Measurements from ENCODE around the gene CNNM3.
"Not testable (repeated sequence)": the region's sequence is repeated elsewhere in the genome, so short reads cannot be mapped to it uniquely, and the experiment has no call there.

The CNNM3 gene

DNA sequence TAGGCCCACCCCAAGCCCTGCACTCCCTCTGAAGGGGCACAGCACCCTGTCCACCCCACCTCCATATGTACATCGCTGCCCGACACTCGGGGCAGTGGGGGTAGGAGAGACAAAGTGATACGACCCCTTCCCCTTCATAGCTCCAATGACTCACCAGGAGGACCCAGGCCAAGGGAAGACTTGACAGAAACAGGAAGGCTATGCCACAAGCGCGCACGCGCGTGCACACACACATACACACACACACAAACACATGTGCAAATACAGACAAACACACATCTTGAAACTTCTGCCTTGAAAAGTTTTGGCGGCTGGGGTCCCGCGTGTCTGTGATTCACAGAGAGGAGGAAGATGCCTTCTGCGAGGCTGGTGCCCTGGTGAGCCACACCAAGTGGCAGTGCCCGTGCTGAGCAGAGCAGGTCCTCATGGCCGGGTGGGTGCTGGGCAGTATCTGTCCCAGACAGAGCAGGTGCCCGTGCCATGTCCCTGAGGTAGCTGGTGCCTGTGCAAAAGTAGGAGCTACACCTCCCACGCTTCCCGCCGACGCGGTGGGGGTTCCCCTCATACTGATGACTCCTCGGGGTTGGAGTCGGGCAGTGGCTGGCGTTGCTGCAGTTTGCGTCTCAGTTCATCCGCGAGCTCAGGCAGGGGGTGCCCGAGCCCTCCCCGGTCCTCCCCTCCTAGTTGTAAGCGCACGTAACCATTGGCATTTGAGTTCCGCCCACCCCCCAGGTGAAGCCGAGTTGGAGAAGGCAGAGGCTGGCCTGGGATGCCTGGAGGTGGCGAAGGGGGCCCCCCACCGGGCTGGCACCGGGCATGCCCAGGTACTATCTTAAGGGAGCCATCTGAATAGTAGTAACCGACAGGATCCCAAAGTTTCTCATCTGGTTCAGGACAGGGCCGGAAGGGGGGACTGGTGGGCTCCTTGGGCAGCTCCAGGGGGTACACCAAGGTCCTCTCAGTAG lies 44.3 kb downstream of the CNNM3 start:
- in situ Hi-C loops (cut with MboI; ENCODE audit: low sequenced_read_pairs): no loop called here

DNA sequence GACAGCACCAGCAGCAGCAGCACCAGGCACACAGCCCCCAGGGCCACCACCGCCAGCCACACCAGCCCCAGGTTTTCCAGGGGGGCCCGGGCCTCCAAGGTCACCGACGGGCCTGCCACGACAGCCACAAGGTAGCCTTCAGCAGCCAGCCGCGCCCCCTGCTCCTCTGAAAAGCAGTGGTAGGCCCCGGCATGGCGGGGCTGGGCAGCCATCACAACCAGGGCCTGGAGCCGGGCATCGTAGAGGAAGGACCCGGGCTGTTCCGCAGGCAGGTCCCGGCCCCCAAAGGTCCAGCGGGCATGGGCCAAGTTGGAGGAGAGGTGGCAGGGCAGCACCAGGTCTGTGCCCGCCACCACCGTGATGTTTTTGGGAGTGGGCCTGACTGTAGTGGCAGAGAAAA lies 45.0 kb downstream of the CNNM3 start:
- in situ Hi-C loops (cut with MboI; ENCODE audit: low sequenced_read_pairs): no loop called here

DNA sequence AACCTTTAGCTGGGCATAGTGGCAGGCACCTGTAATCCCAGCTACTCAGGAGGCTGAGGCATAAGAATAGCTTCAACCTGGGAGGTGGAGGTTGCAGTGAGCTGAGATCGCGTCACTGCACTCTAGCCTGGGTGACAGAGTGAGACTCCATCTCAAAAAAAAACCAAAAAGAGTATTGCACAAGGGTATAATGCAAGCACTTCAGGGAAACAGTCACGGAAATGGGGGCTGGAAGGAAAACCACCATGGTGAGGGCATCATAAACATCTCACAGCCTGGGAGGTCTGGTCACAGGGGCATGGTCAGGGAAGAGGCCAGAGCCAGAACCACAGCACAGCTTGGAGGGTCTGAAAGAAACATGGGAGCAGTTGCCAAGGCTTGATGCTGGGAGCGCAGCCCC lies 47.0 kb downstream of the CNNM3 start:
- in situ Hi-C loops (cut with MboI; ENCODE audit: low sequenced_read_pairs): not testable (repeated sequence)

DNA sequence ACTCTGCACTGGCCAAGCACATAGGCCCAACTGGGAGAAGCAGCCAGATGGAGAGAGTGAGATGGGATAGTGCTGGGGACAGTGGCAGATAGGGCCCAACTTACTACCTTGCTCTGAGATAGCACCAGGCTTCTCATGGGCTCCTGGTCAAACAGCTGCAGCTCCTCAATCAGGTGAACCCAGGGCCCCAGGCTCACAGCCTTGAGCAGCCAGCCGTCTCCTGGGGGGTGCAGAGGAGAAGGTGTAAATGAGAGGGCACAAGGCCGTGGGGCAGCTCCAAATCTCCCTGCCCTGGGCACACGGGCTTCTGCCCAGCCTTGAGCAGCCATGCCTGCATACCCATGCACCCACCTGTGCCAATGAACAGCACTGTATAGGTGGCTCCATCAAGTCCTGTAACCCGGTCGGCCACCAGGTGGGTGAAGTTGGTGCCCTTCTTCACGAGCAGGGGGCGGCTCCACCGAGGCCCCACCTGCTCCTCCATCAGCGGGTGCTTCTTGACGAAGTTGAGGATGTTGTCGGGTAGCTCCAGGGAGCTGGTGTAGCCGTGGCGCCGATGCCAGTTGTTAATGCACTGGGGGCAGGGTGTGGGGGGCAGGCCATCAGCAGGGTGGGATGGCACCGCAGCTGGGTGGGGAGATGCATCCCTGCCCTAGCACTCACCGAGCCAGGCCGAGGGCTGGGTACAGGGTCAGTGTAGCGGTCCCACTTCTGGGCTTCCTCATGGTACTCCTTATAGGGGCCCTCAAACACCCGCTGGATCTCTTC lies 47.7 kb downstream of the CNNM3 start:
- in situ Hi-C loops (cut with MboI; ENCODE audit: low sequenced_read_pairs): no loop called here

DNA sequence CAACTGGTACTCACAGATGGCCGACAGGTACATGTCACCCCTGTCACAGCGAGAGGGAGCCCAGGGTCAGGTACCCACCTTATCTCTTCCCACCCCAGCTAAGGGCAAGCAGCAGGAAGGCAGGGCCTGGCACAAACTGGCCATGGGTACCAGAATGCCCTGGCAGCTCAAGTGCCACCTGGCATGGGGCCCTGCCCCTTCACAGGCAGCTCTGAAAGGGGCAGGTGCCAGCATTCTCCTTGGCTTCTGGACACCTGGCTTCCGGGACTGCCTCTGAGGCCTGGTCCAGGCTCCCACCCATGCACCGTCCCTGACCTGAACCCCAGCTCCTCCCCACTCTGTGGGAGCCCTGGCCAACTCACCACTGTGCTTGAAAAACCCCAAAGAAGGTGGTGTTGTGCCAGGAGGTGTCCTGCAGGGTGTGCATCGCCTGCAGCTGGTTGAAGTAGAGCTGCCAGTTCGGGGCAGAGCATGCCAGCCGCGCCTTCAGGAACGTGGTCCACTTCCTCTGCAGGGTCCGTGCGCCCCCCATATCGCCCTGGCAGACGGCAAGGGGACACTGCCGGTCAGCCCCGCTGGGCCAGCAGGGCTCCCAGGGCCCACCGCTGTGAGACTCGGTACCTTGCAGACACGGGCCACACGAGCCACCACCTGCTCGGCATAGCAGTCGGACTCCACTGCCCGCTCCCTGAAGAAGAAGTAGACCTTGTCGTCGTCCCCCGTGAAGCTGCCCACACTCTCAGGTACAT lies 48.4 kb downstream of the CNNM3 start:
- in situ Hi-C loops (cut with MboI; ENCODE audit: low sequenced_read_pairs): no loop called here

DNA sequence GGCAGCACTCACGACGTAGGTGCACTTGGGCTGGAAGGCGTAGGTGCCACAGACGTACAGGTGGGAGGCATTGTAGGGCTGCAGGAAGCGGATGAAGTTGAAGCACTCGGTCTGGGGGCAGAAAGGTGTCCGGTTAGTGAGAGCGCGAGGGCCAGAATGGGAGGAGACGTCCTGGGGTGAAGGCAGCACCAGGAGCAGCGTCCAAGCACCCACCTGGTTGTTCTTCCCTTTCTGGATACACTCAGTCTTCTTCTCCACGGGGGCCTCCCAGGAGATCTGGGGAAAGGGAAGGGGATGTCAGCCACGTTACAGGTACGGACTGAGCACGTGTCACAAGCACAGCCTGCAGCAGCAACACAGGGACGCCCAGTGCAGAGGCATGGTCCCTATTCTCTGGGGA lies 49.6 kb downstream of the CNNM3 start:
- in situ Hi-C loops (cut with MboI; ENCODE audit: low sequenced_read_pairs): no loop called here

DNA sequence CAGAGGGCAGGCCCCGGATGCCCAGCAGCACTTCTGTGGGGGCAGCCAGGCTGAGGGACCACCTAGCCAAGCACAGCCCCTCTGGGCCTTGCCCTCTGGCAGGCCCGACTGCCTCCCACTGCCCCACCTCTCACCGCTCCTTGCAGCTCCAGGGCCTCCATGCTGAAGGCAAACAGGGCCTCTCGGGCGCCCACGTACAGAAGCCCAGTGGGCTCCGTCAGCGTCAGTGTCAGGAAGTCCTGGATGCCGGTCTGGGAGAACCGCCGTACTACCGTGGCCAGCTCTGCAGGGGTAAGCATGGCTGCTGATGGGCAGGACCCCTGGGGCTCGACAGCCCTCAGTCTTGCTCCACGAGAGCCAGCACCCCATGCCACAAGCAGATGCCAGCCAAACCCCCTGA lies 50.1 kb downstream of the CNNM3 start:
- in situ Hi-C loops (cut with MboI; ENCODE audit: low sequenced_read_pairs): no loop called here

DNA sequence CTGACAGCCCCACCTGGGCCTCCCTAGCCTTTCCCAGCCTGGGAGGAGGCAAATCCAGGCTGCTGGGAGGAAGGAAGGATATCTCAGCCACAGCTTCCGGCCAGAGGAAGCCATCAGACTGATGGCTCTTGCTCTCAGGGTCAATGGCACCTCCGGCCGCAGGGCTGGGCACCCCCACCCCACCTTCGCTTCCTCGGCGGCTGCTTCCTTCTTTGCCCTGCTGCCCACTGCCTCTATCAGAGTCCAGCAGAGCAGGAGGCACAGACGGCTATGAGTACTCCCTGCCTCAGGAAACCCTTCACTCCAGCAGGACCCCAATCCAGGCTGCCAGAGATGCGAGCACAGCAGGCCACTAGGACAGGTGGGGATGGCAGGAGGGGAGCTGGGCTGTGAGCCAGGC lies 50.5 kb downstream of the CNNM3 start:
- in situ Hi-C loops (cut with MboI; ENCODE audit: low sequenced_read_pairs): no loop called here

DNA sequence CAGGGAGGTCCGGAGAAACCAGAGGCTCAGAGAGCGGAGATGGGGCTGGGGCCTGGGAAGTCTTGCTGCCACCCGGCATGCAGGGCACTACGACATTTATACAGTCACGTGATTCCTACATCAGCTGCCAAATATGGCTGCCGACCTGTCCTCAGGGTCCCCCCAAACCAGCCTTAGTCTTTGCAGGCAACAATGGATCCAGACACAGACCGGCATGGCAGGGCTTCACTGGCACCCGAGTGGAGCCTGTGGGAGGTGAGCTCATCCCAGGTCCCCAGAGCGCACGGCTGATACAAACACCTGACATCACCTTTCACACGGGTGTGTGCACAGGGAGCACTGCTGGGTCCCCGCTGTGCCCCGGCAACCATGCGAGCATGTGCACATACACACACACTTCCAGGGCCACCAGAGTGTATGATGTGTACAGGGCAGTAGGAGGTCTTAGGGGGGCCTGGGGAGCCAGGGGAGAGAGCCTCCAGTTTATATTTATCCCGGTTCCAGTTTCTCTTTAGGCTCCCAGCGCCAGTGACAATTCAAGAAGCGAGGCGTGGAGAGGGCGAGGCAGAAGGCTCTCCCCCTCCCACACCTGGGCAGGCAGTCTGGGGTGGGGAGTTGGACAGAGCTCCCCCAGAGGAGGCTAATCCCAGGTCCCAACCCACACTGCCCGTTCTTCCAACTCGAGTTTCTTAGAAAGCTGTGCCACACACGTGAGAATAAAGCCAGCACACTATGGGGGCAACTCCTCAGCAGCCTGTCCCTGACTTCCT lies 51.1 kb downstream of the CNNM3 start:
- in situ Hi-C loops (cut with MboI; ENCODE audit: low sequenced_read_pairs): no loop called here

DNA sequence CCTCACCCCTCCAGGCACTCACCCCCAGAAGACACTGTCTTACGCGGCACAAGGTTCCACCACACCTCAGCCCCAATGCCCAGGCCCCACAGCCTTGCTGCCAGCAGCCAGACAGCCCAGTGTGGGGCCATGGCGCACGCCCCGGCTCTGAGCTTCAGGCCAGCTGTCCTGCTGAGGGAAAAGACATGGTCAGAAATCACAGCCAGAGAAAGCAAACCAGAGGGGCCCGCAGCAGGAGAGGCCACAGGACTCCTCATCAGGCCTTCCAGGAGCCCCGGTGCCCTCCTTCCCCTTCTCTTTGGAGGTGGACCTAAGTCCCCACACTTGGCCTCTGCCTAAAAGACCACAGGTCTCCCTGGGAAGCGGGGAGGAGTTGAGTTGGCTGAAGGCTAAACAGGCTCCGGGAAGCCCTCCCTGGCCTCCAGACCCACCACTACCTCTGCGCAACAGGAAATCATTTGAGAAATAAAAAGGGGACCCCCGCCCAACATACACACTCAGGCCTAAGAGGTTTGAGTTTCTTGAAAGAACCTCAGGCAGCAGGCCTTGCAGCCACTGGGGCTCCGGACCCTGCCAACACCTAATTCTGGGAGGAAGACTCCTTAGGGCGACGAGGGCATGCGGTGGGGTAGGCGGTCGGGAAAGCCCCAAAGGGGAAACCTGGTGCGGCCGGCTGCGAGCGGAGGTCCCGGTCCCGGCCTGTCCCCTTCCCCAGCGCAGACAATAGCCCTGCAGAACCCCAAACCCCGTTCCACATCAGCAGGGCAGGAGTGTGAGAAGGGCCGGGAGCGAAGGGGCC lies 51.9 kb downstream of the CNNM3 start:
- in situ Hi-C loops (cut with MboI; ENCODE audit: low sequenced_read_pairs): no loop called here

DNA sequence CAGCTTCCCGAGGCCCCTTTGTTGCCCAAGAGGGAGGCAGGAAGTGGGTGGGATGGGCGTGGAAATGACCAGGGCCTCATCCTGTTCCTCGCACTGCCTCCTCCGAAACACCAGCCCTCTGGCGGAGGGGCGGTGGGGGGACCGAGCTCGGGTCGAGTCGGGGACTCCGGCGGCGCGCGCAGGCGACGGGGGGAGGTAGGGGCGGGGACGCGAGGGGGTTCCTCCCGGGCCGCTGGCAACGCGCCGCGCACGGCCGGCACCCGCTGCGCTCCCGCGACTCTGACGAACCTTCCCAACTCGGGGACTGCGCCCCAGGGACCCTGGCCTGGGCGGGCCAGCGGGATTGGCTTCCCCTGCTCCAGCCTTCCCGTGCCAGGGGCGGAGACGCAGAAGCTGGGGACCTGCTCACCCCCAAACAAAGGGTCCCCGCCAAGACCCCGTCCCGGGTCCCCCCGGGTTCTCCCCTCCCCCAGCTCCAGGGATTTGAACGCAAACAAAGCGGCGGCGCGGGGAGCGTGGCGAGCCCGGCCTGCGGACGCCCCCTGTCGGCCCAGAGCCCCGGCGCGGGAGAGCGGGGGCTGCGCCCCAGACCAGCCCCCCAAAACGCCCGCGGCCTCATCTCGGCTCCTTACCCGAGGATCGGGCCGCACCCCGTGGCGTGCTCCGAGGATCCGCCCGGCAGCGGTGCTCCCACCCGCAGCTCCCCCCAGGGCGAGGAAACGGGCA lies 52.6 kb downstream of the CNNM3 start:
- in situ Hi-C loops (cut with MboI; ENCODE audit: low sequenced_read_pairs): no loop called here

DNA sequence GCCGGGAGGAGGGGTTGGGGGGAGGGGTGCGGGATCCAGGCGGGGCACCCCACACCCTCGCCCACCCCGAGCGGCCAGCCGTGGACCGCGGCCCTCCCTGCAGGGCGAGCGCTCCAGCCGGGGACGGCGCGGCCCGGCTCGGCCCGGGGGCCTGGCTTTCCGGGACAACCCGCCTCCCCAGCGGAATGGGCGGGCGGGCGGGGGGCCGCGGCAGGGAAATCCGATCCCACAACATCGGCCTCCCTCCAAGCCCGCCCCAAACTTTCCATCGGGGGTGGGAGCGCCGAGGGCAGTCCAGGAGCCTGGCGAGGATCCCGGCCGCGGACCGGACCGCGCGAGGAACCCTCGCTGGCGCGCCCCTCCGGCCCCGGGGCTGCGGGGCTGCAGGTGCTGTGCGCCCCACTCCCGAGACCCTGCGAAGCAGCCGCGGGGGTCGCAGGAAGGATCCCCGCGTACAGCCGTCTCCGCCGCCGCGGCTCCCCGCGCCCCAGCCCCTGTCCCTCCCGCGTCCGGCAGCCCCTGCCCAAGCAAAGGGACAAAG lies 53.3 kb downstream of the CNNM3 start:
- in situ Hi-C loops (cut with MboI; ENCODE audit: low sequenced_read_pairs): no loop called here

DNA sequence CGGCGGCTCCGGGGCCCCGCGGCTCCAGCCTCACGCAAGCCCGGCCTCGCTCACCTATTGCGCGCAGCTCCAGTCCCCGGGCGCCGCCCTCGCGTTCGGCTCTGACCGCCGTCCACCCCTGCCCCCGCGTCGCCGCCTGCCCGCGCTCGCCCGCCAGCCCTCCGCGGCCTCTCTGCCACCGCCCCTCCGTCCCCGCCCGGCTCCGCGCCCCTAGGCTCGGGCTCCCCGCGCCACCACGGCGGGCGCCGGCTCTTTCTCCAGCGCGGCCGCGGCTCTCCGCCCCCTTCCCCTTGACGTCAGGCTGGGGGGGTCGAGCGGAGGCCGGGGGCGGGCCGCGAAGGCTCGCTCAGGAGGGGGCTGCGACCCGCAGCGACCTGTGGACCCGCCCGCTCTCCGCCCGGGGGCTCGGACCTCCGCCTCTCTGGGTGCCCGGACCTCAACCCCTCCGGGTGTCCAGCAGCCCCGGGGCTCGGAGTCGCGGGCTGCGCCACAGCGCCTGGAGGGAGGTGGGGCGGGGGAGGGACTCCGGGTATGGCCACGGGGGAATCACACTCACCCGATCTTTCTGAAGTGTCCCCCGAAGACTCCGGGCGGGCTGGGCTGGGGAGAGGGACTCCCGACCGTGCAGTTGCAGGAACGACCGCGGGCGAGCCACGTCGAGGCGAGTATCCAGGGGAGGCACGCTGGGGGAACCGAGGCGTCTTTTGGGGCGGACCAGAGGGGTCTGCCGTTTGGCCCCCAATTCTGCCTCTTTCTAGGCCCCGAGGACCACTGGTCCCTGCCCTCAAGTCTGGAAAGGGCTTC lies 54.0 kb downstream of the CNNM3 start, which contains the start of gene SEMA4C:
Gene SEMA4C, minus strand, starts transcription at position 259 of the 804 bp plus-strand sequence. CDS start 2,194 bp downstream, outside the sequence.
- in situ Hi-C loops (cut with MboI; ENCODE audit: low sequenced_read_pairs): no loop called here

DNA sequence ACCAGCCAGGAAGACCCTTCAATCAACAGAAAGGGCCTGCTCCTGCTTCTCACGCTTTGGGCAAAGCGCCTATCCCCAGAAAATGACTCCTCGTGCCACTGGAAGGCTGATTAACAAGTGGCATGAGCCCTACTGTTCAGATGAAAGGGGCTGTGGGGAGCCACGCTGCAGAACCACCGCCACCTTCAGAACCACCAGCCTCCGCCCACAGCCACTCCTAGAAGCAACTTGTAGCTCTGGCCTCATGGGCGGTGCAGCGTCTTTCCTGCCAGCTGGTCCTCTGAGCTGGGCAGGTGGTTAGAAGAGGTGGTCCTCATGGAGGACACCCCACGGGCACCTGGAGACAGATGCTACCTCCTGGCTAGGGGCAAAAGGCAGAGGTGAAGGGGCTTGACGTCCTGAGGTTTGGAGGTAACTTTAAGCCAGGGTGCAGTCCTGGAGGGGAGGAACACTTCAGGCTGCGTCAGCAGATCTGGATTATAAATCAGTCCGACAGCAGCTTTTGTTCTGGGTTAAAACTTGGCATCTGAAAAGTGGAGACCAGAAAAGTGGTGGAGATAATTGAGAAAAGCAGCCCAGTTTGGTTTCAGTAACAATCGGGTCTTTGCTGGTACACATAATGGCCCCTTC lies 54.7 kb downstream of the CNNM3 start:
- in situ Hi-C loops (cut with MboI; ENCODE audit: low sequenced_read_pairs): no loop called here

DNA sequence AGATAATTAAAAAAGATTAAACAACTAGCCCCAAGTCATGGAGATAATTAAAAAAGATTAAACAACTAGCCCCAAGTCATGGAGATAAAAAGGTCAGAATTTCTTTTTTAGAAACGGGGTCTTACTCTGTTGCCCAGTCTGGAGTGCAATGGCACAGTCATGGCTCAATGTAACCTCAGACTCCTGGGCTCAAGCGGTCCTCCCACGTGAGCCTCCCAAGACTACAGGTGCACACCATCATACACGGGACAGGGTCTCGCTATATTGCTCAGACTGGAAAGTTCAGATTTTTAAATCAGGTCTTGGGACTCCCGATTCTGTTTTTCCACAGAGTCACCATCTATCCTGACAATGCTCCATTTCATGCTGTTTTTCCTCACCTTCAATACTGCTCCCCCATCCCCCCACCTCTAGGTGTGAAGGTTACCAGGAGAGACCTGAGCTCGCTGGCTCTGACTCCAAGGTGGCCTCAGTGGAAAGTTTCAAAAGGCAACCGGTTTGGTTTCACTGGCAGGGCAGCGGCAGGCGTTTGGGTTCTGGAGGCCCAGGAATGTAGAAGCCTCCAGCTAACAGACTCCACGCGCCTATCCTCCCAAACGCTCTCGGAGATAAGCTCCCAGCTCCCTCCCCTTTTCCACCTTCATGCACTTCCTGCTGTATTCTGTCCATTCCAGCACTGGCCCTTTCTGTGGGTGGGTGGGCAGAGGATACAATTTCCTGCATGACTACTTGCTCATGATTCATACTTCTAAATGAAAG lies 56.7 kb downstream of the CNNM3 start:
- in situ Hi-C loops (cut with MboI; ENCODE audit: low sequenced_read_pairs): no loop called here

DNA sequence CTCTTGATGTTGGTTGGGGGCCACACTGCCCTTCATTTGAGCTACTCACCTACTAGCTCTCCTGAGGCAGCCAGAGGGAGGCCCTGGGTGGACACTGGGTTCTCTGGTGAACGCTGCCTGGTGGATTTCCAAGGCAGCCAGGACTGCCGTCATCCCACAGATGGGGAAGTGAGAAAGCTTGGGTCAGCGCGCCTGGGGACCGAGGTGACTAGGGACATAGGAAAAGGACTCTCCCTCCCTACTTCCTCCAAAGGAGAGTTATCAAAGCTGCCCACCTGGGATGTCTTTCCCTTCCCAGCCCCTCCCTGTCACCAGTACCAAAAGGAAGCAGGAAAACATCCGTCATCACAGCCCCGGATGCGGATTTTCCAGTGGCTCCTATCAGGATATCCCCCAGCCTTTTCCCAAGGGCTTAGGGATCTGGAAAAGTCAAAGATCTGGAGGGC lies 57.6 kb downstream of the CNNM3 start:
- in situ Hi-C loops (cut with MboI; ENCODE audit: low sequenced_read_pairs): no loop called here

All from hTERT RPE-1 (cell line).